Measurements from ENCODE around the gene NTN3.
"Not testable (repeated sequence)": the region's sequence is repeated elsewhere in the genome, so short reads cannot be mapped to it uniquely, and the experiment has no call there.

Gene NTN3

GRCh38 chr16:2471016-2471652, at the start of gene NTN3:
Gene NTN3 (plus strand): TSS chr16:2471297. CDS start chr16:2471702, 405 bp downstream.
- peak in 1 of 14 donors; percentile 25 for DNase-seq

GRCh38 chr16:2422123-2422867, 48.8 kb upstream of the NTN3 start:
- DNase-seq = no peak

DNA sequence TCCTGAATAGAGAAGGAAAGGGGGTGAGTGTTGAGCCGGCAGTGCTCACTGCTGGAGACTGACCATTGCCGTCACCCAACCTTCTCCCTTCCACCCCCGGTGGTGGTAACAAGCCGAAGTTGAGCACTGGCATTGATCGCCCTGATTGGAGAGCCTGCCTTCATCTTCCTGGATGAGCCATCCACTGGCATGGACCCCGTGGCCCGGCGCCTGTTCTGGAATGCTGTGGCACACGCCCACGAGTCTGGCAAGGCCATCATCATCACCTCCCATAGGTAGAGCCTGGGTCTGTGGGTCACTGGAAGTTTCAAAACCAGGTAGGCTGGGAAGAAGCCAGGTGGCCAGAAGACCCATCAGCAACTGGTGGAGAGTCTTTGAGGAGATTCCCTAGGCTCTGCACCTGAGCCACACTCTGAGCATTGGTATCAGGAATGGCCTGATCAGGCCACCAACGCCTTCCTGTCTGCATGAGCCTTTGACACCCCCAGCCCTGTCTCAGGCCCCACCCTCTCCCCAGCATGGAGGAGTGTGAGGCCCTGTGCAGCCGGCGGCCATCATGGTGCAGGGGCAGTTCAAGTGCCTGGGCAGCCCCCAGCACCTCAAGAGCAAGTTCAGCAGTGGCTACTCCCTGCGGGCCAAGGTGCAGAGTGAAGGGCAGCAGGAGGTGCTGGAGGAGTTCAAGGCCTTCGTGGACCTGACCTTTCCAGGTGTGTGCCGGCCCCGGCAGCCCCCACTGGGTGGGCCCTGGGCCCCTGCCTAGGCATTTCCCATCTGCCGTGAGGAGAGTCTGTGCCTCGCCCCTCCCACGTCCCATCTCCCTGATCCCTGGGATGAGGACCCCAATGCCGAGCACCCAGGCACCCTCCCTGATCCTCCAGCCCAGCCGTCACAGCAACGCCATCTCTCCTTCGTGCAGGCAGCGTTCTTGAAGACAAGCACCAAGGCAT, 46.8 kb upstream of the NTN3 start:
- no peak for DNase-seq

DNA sequence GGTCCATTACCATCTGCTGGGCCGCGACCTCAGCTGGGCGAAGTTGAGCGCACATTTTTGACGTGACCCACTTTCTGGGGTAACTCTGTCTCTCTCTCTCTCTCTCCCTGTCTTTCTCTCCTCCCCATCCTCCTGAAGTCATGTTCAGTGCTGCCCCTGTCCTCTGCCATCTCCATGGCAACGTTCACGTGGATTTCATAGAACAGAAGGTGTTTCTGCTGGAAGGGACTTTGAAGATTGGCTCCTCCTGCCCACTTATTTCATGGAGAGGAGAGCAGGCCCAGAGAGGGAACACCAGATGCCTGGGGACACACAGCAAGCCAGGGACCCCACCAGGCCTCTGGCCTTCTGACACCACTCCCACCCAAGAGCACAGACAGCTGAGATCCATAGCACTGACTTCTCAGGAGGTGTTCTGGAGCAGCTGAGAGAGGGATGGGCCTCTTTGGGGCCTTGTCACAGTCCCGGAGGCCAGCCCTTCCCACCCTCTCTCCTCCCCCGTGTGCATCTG, 46.0 kb upstream of the NTN3 start:
- DNase-seq = peak in 1 of 14 donors; percentile 30

- no peak for DNase-seq
Measured at GRCh38 chr16:2425825-2426430, 45.2 kb upstream of the NTN3 start.

GRCh38 chr16:2426941-2427361, 44.1 kb upstream of the NTN3 start:
- DNase-seq = no peak

DNA sequence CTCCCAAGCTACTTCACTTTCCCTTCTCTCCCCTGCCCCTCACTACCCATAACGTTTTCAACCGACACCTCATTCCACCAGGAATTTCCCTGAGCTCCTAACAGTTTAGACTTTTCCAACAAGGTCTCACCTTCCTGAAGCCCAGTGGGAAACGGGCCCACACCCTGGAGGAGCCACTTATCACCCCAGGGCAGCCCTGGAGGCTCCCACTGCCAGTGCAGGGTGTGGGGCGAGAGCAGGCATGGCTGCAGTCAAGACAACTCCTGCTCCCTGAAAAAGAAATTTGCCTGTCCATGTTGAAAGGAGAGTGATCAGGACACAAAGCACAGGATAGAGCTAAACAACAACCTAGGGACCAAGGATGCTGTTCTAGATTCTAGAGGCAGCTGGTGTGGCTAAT, 43.6 kb upstream of the NTN3 start:
- DNase-seq = no peak

- peak in 1 of 14 donors; percentile 35 for DNase-seq
Measured at GRCh38 chr16:2428051-2428783, 42.9 kb upstream of the NTN3 start.

GRCh38 chr16:2428784-2429033, 42.4 kb upstream of the NTN3 start:
- no peak for DNase-seq

DNA sequence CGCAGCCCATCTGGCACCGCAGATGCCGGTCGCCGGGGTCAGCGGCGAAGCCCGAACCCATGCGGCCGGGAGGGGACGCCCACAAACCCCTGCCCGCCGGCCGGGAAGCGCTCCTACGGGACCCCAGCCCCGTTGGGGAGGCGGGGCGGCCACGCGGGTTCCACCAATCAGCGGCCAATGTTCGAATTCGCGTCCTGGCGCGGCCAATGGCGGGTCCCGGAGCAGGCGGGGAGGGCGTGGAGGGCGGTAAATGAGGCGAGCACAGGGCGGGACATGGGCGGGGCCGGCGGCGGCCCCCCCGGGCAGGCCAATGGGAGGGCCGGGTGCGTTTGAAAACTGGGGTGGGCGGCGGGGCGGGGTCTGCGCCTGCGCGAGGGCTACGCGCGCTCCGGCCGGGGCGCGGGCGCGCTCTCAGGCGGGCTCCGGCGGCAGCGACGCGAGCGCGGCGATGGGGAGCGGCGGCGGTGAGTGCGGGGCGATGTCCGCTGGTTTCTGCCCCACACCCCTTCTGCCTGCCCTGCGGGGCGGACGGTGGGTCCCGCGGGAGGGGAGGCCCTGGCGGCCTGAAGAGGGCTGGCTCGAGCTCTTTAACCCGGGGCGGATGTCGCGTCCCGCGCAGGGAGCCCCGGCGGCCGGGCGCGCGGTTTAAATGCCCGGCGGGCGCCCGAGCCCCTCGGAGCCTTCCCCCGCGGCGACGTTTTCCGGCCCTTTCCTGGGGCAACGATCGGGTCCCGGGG, 41.9 kb upstream of the NTN3 start, which contains the start of gene CCNF:
CCNF (plus strand) TSS at position 414 of the 737 bp plus-strand sequence; CDS start at position 449, 35 bp downstream.
- peak; percentile 78 to 98 (median 94) for DNase-seq

DNA sequence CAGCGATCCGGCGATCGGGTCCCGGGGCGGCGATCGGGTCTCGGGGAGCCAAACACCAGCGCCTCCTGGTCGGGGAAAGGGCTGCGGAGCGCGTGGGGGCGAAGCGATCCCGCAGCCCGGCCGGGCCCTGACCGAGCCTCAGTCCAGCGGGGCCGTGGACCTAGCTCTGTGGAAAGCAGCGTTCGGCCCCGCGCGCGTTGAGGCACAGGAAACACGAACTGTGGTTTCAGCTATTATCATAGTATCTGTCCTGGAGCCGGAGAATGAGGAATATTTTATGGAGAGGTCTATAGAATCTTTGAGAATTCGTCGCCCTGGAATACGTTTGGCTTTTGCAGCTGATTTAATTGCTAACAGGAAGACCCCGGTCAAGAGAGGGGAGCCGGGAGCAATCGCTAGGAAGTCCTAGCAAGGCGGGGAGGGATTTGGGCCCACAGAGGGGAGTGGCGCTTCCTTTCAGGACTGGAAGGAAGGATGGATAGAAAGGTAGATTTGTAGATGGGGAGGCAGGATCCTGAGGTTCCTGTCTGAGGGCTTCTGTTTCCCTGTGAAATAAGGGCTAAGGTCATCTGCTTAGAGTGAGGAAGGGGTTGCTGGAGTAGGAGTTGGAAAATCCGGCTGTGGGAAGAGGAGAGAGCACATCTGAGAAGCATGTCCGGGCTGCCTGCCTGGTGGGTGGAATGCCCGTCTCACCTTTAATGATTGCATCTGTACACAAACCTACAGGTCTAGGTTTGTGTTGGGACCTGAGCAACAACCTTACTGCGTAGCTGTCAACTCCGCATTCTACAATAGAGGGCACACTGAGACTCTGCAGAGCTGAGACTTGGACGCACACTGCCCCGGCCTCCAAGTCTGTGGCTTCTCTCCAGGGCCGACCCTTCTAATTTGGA, 41.1 kb upstream of the NTN3 start:
- DNase-seq = peak in 1 of 14 donors; percentile 32

- no peak for DNase-seq
Measured at GRCh38 chr16:2432286-2432685, 38.8 kb upstream of the NTN3 start.

GRCh38 chr16:2432801-2433505, 38.1 kb upstream of the NTN3 start:
- no peak for DNase-seq

DNA sequence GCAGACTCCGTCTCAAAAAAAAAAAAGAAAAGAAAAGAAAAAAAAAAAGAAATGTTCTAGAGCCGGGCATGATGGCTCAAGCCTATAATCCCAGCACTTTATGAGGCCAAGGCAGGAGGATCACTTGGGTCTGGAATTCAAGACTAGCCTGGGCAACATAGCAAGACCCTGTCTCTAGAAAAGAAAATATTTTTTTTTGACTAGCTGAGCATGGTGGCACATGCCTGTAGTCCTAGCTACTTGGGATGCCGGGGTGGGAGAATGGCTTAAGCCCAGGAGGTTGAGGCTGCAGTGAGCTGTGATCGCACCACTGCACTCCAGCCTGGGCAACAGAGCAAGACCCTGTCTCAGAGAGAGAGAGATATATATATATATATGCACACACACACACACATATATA, 35.9 kb upstream of the NTN3 start:
- not testable (repeated sequence) for DNase-seq

DNA sequence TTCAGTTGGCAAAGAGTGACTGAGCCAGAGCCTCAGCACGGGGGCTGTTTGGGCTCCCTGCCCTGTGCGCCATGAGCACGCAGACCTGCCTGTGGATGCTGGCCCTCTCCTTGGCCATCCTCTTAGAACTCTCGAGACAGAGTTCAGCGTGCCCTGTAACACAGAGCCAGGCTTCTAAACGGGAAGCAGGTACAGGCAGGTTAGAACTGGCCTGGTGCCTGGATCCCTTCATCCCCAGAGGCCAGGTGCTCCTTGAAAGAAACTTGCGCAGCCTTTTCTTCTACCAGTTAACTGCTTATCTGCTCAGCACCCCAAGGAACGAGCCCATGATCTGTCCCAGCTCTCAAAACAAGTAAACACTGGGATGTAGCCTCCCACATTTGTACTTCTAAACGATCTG, 35.0 kb upstream of the NTN3 start:
- no peak for DNase-seq

- DNase-seq = no peak
Measured at GRCh38 chr16:2437032-2437790, 33.9 kb upstream of the NTN3 start.

- no peak for DNase-seq
Measured at GRCh38 chr16:2438121-2438520, 33.0 kb upstream of the NTN3 start.

DNA sequence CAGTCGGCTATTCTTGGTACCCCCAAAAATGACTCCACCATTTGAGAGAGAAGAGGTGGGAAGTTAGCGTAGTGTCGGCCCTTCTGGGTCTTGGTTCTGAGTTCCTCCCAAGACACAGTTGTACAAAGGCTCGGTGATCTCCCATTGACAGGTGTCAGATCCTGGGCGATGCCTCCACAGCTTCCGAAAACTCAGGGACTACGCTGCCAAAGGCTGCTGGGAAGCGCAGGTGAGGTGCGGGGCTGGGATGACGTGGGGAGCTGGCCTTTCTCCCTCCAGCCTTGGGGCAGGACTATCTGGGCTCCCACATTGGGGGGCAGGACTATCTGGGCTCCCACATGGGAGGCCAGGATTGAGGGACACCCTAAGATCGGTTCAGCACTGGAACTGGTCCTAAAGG, 31.5 kb upstream of the NTN3 start:
- no peak for DNase-seq
